Smooth muscle cell (in vitro differentiated cells): ENCODE results near the gene KCTD3. TPM values are rescaled to one million over a fixed set of nuclear protein-coding genes. Genes with fewer than 3 reads are reported as not detected.
A peak's percentile ranks its signal among the peaks of the same experiment; 100 is the strongest.

Source experiments
- DNase-seq: peaks from one replicate; lab custom pipeline; 2025; ENCODE audit not compliant: unreplicated experiment; lab: John Stamatoyannopoulos, UW
- H2AFZ ChIP-seq: fragments of 200-600 bp; sonication (generic); 2 replicates; pipeline ENCODE4 v1.6.0; 2016; ENCODE audit warnings: antibody characterized with exemption, low read depth, mild to moderate bottlenecking
- H3F3A ChIP-seq: fragments of 200-600 bp; sonication (generic); 2 replicates; pipeline ENCODE4 v1.6.0; 2017; ENCODE audit warnings: antibody characterized with exemption, low read depth
- H3K27ac ChIP-seq: fragments of 200-600 bp; sonication (generic); 2 replicates; pipeline ENCODE4 v1.5.1; 2016; ENCODE audit warnings: low read depth, mild to moderate bottlenecking
- H3K27me3 ChIP-seq: fragments of 200-600 bp; sonication (generic); 2 replicates; pipeline ENCODE4 v1.6.1; 2016; ENCODE audit warnings: low read depth, mild to moderate bottlenecking
- H3K36me3 ChIP-seq: fragments of 200-600 bp; sonication (generic); 2 replicates; pipeline ENCODE4 v1.5.1; 2016; ENCODE audit warnings: low read depth
- H3K4me1 ChIP-seq: fragments of 200-600 bp; sonication (generic); 2 replicates; pipeline ENCODE4 v1.5.1; 2016; ENCODE audit warnings: low read depth
- H3K4me2 ChIP-seq: fragments of 200-600 bp; sonication (generic); 2 replicates; pipeline ENCODE4 v1.6.0; 2016; ENCODE audit warnings: mild to moderate bottlenecking
- H3K4me3 ChIP-seq: fragments of 200-600 bp; sonication (generic); 2 replicates; pipeline ENCODE4 v1.5.1; 2016; ENCODE audit warnings: mild to moderate bottlenecking
- H3K79me2 ChIP-seq: fragments of 200-600 bp; sonication (generic); 2 replicates; pipeline ENCODE4 v1.6.0; 2016; ENCODE audit warnings: low read depth, mild to moderate bottlenecking
- H3K9ac ChIP-seq: fragments of 200-600 bp; sonication (generic); 2 replicates; pipeline ENCODE4 v1.6.0; 2016; ENCODE audit warnings: low read depth
- H3K9me3 ChIP-seq: fragments of 200-600 bp; sonication (generic); replicated peaks from 2 replicates; pipeline ENCODE4 v1.5.1; 2016; ENCODE audit warnings: low read depth
- H4K20me1 ChIP-seq: fragments of 200-600 bp; sonication (generic); 2 replicates; pipeline ENCODE4 v1.6.0; 2016; ENCODE audit warnings: low read depth
- CTCF ChIP-seq: fragments of 200-600 bp; sonication (generic); IDR thresholded peaks from 2 replicates; pipeline ENCODE4 v1.5.1; 2017; ENCODE audit warnings: borderline replicate concordance, mild to moderate bottlenecking, antibody characterized with exemption; ENCODE audit not compliant: insufficient read depth, poor library complexity, severe bottlenecking
- whole genome bisulfite sequencing: methylation state at CpG from one replicate; pipeline ENCODE4 v1.1.7; 2016; ENCODE audit warnings: low lambda C conversion rate; 5-methylcytosine and 5-hydroxymethylcytosine counted together
- polyA plus RNA-seq: library from polyadenylated mRNA; unstranded; fragments of >200 nt; fragmentation: Nextera tagmentation; extraction: Ambion mirVana; gene quantifications from 2 replicates; pipeline ENCODE4 v1.2.1, GENCODE V29; 2016
- total RNA-seq: library from RNA; depleted of rRNA; stranded (reverse); fragments of >200 nt; gene quantifications from 2 replicates; pipeline ENCODE4 v1.2.3, GENCODE V29; 2014

KCTD3 gene
- total and polyA plus RNA-seq, 2 experiments from 2014 or later = 15.7 to 33.3 TPM

- Histone ChIP-seq H3K27ac (peak overlapping the region; percentile 58), H3F3A (no peaks in the 10 kb centered on the region), H3K9ac (no peak overlapping the region), H4K20me1 (peaks cover under 1% of the 10 kb centered on the region), H3K36me3 (no peaks in the 10 kb centered on the region), H3K4me2 (peak overlapping the region; percentile 8), H3K4me3 (no peak overlapping the region), H3K79me2 (no peaks in the 10 kb centered on the region), H3K9me3 (no peaks in the 10 kb centered on the region), H3K4me1 (peaks cover 32% of the 10 kb centered on the region), H2AFZ (no peak overlapping the region), H3K27me3 (no peaks in the 10 kb centered on the region)
- no peak for DNase-seq
- no peak for TF ChIP-seq CTCF
- 47% methylated on average over 3 of the region's 3 CpGs for WGBS
Measured at GRCh38 chr1:215599418-215600074, 32.4 kb downstream of the KCTD3 start.

GRCh38 chr1:215600258-215600792 is 33.2 kb downstream of the KCTD3 start:
- Histone ChIP-seq H3K4me3 (no peak overlapping the region), H2AFZ (no peak overlapping the region), H3K4me2 (no peak overlapping the region), H3K27me3 (no peaks in the 10 kb centered on the region), H4K20me1 (no peaks in the 10 kb centered on the region), H3K9me3 (no peaks in the 10 kb centered on the region), H3K79me2 (no peaks in the 10 kb centered on the region), H3F3A (no peaks in the 10 kb centered on the region), H3K36me3 (no peaks in the 10 kb centered on the region), H3K4me1 (peaks cover 32% of the 10 kb centered on the region), H3K27ac (peak overlapping the region; percentile 58), H3K9ac (no peak overlapping the region)
- TF ChIP-seq CTCF = no peak
- no peak for DNase-seq

GRCh38 chr1:215600867-215601266 is 33.8 kb downstream of the KCTD3 start:
- Histone ChIP-seq H2AFZ (no peak overlapping the region), H3K36me3 (no peaks in the 10 kb centered on the region), H4K20me1 (no peaks in the 10 kb centered on the region), H3K4me2 (no peak overlapping the region), H3K9ac (no peak overlapping the region), H3K9me3 (no peaks in the 10 kb centered on the region), H3F3A (no peaks in the 10 kb centered on the region), H3K79me2 (no peaks in the 10 kb centered on the region), H3K27me3 (no peaks in the 10 kb centered on the region), H3K4me1 (peaks cover 32% of the 10 kb centered on the region), H3K4me3 (no peak overlapping the region), H3K27ac (no peak overlapping the region)
- 91% methylated on average over 10 of the region's 10 CpGs for WGBS
- DNase-seq = no peak
- no peak for TF ChIP-seq CTCF

GRCh38 chr1:215601276-215601675 is 34.2 kb downstream of the KCTD3 start:
- H3F3A ChIP-seq = no peaks in the 10 kb centered on the region
- no peaks in the 10 kb centered on the region for H3K36me3 ChIP-seq
- DNase-seq = no peak
- no peak overlapping the region for H2AFZ ChIP-seq
- H3K4me2 ChIP-seq = no peak overlapping the region
- WGBS = 89% methylated on average over 2 of the region's 2 CpGs
- H3K27ac ChIP-seq = no peak overlapping the region
- H3K9me3 ChIP-seq = no peaks in the 10 kb centered on the region
- H3K9ac ChIP-seq = no peak overlapping the region
- no peaks in the 10 kb centered on the region for H3K27me3 ChIP-seq
- no peaks in the 10 kb centered on the region for H4K20me1 ChIP-seq
- no peaks in the 10 kb centered on the region for H3K79me2 ChIP-seq
- peaks cover 32% of the 10 kb centered on the region for H3K4me1 ChIP-seq
- no peak overlapping the region for H3K4me3 ChIP-seq
- no peak for TF ChIP-seq CTCF
